RPMI7951 (cell line): ENCODE measurements around the gene BRWD1. TPM values are rescaled to one million over a fixed set of nuclear protein-coding genes. Genes with fewer than 3 reads are reported as not detected.
"Not testable (repeated sequence)": the region's sequence is repeated elsewhere in the genome, so short reads cannot be mapped to it uniquely, and the experiment has no call there.

Experiments
- DNase-seq: peaks from one replicate; pipeline ENCODE4 v3.0.0-alpha.2; 2012; ENCODE audit warnings: low read depth
- total RNA-seq: library from RNA; depleted of rRNA; stranded (reverse); fragments of >200 nt; shearing (Covaris generic); gene quantifications from 2 replicates; pipeline ENCODE4 v1.2.3, GENCODE V29; 2014

The BRWD1 gene
- total RNA-seq, 1 experiment from 2014 or later, result 23.4 TPM

DNA sequence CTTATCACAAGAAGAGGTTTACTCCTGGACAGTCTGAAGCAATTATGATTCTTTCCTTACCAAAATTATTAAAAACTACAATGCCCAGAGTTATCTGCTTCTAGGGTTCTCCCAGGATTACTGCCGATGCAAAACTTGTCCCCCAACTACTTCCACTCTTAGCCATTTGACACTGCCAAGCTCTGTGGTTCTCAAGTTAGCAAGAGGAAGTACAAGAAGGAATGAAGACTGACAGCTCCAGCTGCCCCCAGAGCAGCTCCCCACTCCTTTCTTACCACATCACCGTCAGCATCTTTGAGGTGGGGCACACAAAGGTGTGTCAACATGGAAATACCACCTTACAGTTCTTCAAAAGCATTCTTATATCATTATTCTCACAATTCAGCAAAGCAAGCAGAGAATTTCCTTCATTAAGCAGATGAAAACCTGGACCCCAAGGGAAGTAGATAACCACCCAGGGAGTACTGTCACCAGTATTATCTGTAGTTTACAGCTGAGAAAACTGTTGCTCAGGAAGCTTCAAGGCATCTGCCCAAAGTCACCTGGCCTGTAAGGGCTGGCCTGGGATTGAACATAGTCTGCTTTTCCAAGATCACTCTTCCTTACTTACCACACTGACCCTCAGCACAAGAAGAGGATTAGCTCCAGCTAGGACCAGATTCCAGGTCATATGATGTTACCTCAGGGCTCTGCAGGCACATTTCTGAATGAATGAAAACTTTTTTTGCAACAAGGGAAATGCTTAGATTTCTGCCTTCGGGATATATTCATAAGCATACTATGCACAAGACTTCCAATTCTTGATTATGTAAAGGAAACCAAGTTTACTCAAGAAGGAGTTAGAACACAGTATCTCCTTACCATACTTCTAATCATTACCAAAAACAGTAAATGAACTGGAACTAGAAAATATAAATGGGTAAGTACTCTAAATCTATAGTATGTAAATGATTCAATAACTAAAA, 139.4 kb downstream of the BRWD1 start:
- DNase-seq, result no peak

DNA sequence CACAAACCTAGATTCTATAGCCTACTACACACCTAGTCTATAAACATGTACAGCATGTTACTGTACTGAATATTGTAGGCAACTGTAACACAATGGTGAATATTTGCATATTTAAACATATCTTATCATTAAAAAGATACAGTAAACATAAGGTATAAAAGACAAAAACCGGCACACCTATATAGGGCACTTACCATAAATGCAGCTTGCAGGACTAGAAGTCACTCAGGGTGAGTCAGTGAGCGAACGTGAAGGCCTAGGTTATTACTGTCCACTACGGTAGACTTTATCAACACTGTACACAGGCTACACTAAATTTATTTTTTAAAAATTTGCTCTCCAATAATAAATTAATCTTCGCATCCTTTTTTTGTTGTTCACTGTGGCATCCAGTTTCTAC, 143.5 kb downstream of the BRWD1 start:
- DNase-seq, result no peak

GRCh38 chr21:39168800-39169199, 144.6 kb downstream of the BRWD1 start:
- DNase-seq, result no peak

DNA sequence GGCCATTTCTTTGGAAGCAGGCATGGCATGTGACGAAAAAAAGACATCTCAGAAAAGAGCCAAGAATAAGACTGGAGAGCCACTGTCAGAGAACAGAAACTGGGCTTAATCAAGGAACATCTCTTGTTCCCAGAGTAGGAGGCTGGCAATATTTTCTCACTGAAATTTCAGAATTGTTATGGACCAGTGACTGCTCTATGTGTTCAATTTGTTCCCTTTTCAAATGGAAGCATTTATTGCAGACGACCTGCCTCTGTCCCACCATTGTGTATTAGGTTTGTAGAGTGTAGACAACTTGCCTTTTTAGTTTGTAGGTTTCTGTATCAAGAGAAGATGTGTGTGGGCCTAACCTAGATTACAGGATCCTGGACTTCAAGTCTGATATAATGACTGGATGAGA, 148.9 kb downstream of the BRWD1 start:
- DNase-seq, result no peak

GRCh38 chr21:39161064-39161463, 152.4 kb downstream of the BRWD1 start:
- DNase-seq, result no peak

- no peak for DNase-seq
Measured at GRCh38 chr21:39159342-39160063, 153.9 kb downstream of the BRWD1 start.

GRCh38 chr21:39157241-39157640, 156.2 kb downstream of the BRWD1 start:
- not testable (repeated sequence) for DNase-seq

GRCh38 chr21:39156024-39156423, 157.4 kb downstream of the BRWD1 start:
- DNase-seq, result no peak

DNA sequence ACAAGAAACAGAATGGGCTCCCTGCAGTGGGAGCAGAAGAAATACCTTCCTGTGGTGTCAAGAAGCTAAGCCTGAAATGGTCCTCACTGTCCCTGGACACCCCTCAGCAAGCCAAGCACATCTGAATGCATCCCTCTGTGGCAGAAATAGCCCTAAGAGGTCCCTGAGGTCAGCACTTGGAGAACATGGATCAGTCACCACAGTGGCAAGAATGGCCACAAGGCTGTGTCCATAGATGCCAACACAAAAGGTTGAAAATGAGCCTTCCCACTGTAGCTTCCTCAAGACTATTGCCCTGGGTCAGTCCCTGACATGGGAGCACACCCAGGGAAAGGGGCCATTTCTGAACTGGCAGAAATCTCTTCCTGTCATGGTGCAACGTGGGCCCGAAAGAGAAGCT, 157.9 kb downstream of the BRWD1 start:
- DNase-seq, result no peak

GRCh38 chr21:39153842-39154241, 159.6 kb downstream of the BRWD1 start:
- DNase-seq, result no peak

GRCh38 chr21:39153373-39153772, 160.1 kb downstream of the BRWD1 start:
- DNase-seq, result peak; percentile 22

DNA sequence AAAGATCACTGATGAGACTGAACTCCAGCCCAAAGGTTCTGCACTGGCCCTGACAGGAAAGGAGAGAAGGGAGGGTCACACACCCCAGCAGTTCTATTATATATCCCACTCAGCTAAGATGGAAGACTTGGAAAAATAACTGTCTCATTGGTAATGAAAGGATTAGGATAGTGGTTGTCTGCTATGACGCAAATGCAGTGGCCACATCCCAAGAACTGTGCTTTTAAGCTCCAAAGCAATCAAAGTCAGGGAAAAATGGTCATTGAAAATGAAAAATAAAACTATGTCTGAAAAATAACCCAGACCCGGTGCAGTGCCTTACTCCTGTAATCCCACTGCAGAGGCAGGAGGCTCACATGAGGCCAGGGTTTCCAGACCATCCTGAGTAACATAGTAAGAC, 161.2 kb downstream of the BRWD1 start:
- no peak for DNase-seq

DNA sequence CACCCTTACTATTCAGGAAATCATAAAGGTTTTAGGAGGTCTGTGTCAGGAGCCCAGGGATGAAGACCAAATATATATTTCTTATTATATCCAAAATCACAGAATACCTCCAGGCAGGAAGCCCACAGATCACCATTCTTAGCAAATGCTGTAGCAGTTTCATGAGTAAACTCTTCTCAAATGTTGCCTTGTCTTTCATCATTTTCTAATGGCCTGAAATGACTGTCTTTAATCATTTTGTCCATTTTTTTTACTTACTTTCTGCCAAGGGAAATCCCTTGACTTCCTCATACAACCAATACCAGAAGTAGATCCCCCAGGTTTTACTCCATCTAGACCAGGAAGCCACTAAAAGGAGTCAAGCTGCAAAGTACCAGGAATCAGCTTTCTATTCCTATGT, 162.6 kb downstream of the BRWD1 start:
- DNase-seq, result no peak

DNA sequence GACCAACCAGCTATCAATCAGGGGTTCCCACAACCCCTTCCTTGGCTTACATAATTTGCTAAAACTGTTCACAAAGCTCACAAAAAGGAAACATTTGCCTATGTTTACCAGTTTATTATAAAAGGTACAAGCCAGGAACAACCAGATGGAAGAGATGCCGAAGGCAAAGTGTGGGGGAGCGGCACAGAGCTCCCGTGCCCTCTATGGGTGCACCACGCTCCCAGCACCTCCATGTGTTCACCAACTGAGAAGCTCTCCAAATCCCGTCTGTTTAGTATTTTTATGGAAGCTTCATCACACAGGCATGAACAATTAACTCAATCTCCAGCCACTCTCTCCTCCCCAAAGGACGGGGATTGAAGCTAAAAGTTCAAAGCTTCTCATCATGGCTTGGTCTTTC, 163.1 kb downstream of the BRWD1 start:
- DNase-seq, result no peak

DNA sequence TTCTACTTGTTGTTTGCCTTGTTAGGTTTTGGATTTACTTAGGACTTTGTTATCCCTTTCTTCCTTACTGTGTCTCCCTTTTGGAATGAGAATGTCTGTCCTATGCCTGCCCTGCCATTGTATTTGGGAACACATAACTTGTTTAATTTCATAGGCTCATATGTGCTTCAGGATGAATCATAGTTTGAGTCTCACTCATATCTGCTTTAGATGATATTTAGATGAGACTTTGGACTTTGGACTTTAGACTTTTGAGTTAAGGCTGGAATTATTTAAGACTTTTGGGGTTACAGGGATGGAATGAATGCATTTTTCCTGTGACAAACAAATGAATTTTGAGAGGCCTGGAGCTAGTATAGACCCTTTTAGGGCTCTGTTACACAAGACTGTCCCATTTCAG, 163.6 kb downstream of the BRWD1 start:
- no peak for DNase-seq

DNA sequence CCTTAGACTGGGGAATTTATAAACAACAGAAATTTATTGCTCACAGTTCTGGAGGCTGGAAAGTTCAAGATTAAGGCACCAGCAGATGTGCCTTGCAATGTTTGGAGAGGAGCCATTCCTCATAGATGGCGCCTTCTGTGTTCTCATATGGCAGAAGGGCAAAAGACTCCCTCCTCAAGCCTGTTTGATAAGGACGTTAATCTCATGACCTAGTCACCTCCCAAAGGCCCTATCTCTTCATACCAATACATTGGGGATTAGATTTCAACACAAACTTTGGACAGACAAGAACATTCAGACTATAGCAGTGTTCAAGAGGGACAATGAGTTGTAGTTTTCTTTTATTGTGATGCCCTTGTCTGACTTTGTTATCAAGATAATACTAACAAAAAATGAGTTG, 164.5 kb downstream of the BRWD1 start:
- no peak for DNase-seq

DNA sequence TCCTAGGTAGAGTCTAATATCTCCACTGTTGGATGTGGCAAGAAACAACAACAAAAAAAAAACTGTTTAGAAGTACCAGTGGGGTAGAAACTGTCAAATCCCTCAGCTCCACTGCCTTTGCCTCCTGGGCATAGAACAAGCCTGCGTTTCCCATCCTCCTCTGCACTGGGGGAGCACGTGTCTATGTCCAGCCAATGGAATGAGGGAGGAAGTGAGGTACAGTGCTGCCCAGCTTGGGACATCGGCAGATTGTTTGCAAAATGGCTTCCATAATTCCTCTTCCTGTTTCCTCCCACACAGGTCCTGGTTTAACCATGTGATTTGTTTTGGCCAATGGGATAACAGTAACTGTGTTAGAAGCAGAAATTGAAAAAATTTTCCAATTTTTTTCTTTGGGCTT, 169.2 kb downstream of the BRWD1 start:
- no peak for DNase-seq

GRCh38 chr21:39142972-39143371, 170.5 kb downstream of the BRWD1 start:
- DNase-seq, result no peak

DNA sequence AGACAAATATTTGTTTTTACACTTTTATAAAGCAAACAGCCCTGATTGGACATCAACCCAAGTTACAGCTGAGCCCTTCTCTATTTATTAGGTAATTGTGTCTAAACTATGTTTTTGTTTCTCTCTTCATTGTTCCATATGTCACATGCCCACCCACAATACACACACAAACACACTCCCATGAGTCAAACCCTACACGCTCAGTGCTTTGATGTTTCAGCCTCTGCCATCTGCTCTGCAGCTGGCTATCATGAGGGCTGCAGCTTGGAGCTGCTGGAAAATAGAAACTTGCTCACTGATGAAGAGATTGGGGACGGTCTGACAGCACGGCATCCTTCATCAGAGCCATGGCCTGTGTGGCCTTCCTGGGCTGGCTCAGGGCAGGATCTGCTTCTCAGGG, 171.9 kb downstream of the BRWD1 start:
- DNase-seq, result peak; percentile 89

GRCh38 chr21:39137248-39138178, 175.9 kb downstream of the BRWD1 start:
- peak; percentile 96 for DNase-seq

GRCh38 chr21:39136711-39137110, 176.7 kb downstream of the BRWD1 start:
- DNase-seq, result peak; percentile 89

- DNase-seq, result peak; percentile 42
Measured at GRCh38 chr21:39136138-39136537, 177.3 kb downstream of the BRWD1 start.
